Measurements from ENCODE around the gene PRODH2.
"Not testable (repeated sequence)": the region's sequence is repeated elsewhere in the genome, so short reads cannot be mapped to it uniquely, and the experiment has no call there.

The PRODH2 gene

GRCh38 chr19:35777961-35778360 lies 34.7 kb downstream of the PRODH2 start:
- no peak for DNase-seq

DNA sequence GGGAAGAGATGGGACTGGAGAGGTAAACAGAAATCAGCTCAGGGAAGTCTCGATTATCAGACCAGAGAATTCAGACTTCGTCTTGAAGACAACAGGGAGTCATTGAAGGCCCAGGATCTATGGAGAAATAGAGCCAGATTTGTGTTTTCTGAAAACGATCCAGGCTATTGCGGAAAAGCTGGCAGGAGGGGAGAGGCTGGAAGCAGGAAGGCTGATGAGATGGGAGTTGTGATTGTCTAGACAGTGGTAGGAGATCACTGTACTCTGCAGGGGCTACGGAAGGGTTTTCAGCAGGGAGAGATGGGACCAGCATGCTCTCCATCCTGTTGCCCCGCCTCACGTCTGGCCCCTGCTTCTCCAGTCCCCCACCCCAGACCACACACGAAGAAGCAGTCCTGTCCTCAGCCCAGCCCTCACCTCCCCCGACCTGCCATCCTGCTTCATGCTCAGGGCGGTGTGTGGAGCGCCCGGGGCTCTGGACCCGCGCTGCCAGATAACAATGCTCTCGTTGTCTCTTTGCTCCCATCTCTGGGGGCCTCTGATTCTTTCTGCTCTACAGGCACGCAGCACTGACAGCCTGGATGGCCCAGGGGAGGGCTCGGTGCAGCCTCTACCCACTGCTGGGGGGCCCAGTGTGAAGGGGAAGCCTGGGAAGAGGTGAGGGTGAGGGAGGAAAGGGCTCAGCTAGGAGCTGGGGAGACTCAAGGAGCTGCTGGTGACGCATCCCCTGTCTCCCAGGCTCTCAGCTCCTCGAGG lies 35.4 kb downstream of the PRODH2 start:
- no peak for DNase-seq

DNA sequence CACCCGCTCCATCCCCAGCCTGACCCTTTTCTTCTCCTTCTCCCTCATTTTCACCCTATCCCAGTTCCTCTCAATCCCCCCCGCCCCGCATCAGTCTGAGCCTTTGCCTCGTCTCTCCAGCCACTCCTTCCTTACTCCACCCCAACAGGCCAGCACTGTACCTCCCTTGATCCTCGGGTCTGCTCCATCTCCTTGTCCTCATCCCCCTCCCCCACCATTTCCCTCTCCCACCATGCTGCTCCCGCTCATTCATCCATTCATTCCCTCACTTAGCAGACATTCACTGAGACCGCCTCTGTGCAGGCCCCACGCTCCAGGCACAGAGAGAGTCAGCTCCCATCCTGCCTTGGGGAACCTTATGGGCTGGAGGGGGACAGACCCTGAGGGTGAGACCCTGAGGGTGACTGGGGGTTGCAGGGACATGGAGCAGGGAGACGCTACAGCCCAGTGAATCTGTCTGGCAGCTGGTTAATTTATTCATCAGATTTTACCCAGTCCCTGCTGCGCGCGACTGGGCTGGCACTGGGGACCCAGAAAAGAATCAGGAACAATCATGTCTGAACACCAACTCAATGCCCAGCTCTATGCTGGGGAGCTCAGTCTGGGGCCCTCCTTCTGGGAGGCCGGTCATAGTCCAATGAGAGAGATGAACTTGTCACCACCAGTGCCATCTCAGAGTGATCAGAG lies 36.4 kb downstream of the PRODH2 start:
- DNase-seq: no peak

DNA sequence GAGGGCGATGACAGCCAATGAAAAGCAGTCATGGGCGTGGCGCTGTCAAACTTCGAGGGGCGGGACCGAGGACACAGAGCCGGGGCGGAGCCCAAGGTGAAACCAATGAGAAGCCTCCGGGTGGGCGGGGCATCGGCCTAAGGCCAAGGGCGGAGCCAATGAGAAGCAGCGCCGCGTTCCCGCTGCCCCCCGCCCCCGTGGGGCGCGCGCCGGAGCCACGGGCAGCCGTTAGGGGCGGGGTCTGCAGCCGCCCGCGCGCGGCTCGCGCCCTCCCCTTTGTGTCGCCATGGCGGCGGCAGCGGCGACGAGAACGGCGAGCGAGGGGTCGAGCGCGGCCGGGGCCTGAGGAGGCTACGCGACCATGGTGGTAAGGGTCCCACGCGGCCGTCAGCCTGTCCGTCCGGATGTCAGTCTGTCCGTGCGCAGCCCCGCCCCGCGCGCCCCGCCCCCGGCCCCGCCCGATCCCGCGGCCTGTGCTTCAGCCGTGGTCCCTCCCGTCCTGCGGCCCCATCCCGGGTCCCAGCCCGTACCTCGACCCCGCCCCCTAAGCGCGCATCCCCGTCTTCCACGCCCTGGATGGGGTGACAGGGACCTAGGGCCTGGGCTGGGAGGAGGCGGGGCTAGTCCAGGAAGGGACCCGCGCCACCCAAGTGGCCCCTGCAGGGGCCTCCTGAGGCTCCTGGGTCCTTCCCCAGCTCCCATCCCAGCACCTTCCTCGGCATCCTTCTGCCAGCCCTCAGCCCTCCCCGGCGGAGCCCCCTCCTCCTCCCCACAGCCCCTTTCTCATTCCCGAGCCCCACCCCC lies 37.1 kb downstream of the PRODH2 start, which contains the start of gene ARHGAP33:
Gene ARHGAP33 (plus strand): TSS at position 267 of the 804 bp plus-strand sequence. CDS start 95 bp downstream, at position 362.
- peak; percentile 100 for DNase-seq

DNA sequence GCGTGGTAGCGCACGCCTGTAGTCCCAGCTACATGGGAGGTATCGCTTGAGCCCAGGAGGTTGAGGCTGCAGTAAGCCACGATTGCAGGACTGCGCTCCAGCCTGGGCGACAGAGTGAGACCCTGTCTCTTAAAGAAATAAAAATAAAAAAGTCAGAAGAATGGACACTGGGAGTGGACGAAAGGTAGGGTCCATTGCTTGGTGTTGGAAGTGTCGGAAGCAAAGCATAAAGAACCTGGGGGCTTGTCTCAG lies 37.7 kb downstream of the PRODH2 start:
- DNase-seq: no peak

GRCh38 chr19:35774274-35775045 lies 38.2 kb downstream of the PRODH2 start:
- DNase-seq: no peak

DNA sequence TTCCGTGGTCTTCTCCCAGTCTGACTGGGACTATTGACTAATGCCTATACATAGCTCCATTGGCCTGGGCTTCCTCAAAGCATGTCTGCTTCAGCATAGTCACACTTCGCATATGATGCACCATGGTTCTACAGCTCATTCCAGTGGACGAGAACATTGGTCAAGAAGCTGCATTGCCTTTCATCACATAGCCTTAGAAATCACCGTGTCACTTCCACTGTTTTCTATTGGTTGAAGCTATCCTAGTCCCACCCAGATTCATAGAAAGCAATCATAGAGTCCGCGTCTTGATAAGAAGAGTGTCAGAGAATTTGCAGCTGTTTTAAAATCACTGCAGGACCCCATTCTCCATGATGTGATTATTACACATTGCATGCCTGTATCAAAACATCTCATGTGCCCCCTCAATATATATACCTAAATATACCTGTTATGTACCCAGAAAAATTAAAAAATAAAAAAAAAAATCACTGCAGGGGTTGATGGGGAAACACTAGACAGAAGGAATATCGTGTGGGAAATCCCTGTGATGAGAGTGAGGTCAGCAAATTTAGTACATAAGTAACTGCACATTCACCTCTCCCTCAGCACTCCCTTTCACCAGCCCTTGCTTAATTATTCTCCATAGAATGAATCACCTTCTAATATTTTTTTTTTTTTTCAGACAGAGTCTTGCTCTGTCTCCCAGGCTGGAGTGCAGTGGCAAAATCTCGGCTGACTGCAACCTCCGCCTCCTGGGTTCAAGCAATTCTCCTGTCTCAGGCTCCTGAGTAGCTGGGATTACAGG lies 39.4 kb downstream of the PRODH2 start:
- DNase-seq: no peak

- DNase-seq: not testable (repeated sequence)
These were observed 40.3 kb downstream of the PRODH2 start for GRCh38 chr19:35772362-35772761.

- DNase-seq: no peak
These were observed 44.6 kb downstream of the PRODH2 start for GRCh38 chr19:35768082-35768421.

- DNase-seq: no peak
These were observed 45.2 kb downstream of the PRODH2 start for GRCh38 chr19:35767288-35768081.

DNA sequence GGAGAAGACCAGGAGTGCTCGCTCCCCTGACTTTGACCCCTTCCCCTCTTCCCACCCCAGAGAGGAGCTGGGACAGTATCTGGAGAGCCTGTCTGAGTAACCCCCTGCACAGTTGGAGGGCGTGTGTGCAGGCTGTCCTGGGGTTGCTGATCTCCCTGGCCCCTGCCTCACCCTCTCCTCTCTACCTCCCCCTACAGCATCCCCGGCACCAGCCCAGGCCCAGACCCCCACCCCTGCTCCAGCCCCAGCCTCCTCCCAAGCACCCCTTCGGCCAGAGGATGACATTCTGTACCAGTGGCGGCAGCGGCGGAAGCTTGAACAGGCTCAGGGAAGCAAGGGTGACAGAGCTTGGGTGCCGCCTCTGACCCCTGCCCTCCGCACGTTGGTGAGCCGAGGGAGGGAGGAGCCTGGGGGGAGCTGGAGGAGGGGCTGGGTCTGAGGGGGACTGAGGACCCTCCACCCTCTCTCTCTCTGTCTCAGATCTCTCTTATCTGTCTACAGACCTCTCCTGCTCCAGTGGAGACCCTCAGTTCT lies 46.0 kb downstream of the PRODH2 start:
- DNase-seq: no peak

- no peak for DNase-seq
These were observed 48.0 kb downstream of the PRODH2 start for GRCh38 chr19:35764432-35765315.

- DNase-seq: no peak
These were observed 51.8 kb downstream of the PRODH2 start for GRCh38 chr19:35760711-35761349.

- no peak for DNase-seq
These were observed 52.9 kb downstream of the PRODH2 start for GRCh38 chr19:35759697-35760096.

- DNase-seq: peak; percentile 99
These were observed 54.7 kb downstream of the PRODH2 start, which contains the start of gene PROSER3 for GRCh38 chr19:35757749-35758608. Gene PROSER3, plus strand, starts transcription at chr19:35758176. Its CDS starts 40 bp downstream, at chr19:35758216.

- DNase-seq: peak; percentile 67
These were observed 55.4 kb downstream of the PRODH2 start for GRCh38 chr19:35757231-35757748.

DNA sequence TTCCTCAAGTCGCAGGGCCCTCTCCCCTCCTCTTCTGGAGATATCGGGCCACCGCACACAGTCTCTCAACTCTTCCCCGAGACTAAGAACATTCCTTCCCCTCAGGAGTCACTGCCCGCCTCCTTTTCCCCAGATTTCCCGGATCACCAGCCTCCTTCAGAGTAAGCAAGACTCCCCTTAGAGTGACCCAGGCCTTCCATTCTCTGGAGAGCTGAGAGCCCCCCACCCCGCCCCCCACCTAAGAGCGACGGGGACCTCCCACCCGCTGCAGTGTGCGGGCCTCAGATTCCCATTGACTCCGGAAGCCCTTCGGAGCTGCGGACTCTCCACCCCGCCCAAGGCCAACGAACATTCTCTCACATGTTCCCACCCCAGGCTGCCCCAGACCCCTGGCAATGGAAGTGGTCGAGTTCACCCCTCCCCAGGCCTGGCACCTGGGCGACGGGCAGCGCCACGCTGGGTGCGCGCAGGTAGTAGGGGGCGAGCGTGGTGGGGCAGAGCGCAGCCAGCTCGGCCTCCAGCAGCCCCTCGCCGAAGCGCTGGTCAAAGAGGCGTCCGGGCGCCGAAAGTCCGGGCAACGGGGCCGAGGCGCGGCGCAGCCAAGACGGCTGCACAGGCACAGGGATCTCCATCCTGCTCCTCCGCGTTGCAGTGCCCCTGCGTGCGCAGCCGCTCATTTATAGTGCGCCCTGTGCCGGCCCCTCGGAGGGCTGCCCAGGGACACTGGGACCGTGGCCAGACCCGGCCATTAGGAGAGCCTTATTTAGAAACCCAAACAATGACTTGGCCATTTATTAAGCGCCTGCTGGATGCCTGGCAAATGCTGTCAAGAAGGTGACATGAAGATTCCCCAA lies 56.0 kb downstream of the PRODH2 start, which contains the start of gene HSPB6:
Gene HSPB6 (minus strand): TSS at position 653 of the 854 bp plus-strand sequence. CDS start 21 bp downstream, at position 632.
- peak; percentile 46 for DNase-seq
